GM19467 (cell line): ENCODE data around the gene BPGM.

Experiments used
- ATAC-seq: cut with Tn5 transposase; IDR thresholded peaks from one replicate; pipeline ENCODE4 v1.9.1; 2021; ENCODE audit warnings: mild to moderate bottlenecking, moderate library complexity; ENCODE audit not compliant: unreplicated experiment

Gene BPGM

DNA sequence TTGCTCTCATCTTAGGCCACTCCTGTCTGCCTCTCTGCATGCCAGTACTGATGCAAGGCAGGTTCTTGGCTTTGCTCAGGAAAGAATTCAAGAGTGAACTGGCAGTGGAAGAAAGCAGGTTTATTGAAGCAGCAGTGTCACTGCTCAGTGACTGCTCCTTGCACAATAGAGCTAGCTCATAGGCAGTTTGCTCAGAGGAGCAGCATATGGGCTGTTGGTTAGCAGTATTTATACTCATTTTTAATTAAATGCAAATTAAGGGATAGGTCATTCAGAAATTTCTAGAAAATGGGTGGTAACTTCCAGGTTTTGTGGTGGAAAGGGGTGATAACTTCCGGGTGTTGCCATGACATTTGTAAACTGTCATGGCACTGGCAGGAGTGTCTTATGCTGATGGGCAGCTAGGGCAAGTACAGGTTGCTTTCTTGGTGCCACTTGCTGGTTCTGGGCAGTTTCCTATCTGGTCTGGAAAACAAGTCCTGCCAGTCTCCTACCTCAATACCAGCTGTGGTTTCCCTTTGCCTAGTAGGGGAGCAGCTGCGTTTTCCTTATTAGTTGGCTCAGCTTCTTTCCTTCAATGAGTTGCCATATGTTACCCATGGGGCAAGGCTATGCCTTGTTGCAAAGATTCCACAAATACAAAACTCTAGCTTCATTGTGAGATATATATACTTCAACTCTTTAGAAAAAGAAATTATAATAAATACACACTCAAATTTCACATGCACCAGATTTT lies 68.0 kb downstream of the BPGM start:
- no peak for ATAC-seq

DNA sequence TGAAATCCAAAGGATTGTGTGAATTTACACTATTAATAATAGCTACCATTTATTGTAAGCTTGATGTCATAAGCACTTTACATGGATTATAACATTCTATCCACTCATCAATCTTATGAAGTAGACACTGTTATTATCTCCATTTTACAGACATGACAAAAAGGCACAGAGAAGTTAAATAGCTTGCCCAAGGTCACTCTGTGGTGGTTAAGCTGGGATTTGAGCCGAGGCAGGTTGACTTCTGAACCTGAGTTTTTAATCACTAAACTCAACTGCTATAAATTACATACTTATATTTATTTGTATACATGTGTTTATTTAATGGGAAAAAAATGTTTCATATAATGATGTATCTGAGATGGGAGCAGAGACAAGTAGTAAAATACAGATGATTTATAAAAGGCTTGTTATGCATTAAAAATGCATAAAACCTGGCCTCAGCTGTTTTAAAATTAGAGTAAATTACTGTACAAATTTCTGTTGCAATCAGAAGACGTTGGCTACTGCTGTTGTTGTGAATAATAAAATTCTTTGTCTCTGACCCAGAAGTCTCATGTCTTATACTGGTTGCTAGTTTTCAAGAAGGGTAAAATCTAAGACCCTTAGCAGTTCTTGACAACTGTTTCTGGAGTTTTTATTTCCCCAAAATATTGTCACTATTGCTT lies 71.7 kb downstream of the BPGM start:
- ATAC-seq, result no peak

DNA sequence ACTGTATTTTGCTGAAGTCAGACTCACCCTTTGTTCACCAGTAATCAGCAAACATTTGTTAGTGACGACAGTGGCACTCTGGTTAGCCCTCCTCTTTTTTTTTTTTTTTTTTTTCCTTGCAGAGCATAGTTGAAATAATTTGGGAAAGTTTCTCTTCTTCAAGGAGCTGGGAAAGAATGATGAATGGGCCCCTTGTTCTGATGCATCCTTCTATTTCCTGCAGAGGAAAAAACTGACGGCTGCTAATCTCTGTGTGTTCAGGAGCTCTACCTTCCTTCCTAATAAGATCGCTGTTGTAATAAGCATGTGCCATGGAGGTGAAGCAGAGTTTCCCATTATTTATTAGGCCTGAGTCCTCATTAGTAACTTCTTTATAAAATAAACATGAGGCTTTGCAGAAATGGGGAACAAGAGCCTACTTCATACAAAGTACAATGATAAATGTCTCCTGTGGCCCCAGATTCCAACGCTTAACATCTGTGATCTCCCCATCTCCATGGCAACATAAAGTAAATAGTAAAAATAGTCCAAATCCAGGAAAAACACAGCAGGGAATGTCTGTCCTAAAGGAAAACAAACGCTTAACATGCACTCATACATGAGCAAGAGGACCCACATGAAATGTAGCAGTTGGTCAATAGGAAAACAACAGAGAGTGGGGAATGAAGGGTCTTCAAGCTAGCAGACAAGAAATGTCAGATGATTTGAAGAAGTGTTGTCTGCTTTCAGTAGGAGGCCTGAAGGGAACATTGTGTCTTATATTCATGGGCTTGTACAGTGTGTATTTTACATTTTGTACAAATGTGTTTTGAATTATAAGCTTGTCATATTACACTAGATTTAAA lies 73.7 kb downstream of the BPGM start:
- no peak for ATAC-seq

DNA sequence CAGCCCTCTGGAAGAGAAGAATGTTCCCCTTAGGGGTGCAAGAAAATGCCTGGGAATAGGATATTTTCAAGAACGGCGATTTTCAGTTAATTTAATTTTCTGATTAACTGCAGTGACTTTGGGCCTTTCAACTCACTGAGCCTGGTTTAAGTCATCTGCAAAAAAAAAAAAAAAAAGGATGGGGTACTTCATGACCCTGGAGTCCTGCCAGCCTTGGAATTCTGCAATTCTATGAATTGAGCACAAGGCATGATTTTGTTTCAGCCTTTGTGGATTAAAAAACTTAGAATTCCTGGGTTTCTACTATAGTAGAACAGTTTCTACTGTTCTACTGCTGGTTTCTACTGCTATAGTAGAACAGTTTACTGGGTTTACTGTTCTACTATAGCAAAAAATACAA lies 74.5 kb downstream of the BPGM start:
- ATAC-seq, result no peak

DNA sequence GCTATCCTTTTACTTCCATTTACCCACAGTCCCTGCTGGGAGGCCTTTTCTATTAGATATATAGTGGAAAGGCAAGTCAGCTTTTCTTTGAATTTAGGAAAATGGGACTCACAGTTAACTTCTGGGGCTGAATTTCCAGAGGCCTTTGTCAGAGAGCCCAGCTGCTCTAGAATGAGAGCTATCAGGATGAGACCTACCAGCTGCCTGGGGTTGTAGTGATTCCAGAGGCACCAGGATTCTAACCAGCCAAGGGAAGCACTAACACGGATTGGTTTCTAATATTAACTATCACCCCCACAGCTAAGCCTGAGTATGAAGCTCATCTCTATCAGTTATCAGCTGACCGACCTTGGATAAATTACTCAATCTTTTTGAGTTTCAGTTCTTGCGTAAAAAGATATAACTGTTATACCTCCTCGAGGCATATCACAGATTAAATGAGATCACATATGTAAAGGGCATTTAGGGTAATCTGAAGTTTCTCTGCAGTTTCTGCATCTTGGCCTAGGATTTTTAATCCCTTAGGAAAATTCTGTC lies 76.2 kb downstream of the BPGM start:
- no peak for ATAC-seq

DNA sequence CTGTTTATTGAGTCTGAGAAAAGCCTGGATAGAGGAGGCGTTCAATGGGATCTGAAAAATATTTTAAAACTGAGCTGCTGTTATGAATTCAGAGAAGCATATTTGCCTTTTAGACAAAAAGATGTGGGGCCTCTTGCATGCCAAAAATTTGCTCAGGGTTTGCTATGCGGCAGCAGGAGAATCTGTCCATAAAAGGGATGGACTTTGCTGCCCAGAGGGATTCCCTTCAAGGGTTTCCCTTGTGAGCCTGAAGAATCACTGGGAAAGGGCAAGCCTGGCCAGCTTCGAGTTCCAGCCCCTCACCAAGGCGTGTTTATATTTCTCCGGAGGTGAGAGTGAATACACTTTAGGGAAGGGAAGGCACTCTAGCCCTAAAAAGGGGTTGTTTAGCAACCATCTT lies 77.2 kb downstream of the BPGM start:
- ATAC-seq, result no peak

DNA sequence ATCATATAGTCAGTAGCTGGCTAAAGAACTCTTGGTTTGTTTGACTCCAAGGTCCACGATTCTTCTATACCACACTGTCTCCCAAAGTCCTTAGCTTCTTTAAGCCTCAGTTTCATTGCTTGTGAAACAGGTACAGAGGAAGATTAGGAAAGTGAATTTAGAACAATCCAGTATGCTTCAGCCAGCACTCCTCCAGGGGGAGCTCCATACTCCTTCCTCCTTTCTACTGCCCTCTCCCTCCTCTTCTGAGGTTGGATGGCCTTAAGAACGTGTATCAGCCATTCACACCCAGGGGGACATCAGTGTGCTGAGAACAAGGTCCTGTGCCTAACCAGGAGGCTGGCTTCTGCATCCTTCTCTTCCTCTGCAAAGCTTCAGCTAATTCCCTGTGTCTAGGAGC lies 78.0 kb downstream of the BPGM start:
- no peak for ATAC-seq

DNA sequence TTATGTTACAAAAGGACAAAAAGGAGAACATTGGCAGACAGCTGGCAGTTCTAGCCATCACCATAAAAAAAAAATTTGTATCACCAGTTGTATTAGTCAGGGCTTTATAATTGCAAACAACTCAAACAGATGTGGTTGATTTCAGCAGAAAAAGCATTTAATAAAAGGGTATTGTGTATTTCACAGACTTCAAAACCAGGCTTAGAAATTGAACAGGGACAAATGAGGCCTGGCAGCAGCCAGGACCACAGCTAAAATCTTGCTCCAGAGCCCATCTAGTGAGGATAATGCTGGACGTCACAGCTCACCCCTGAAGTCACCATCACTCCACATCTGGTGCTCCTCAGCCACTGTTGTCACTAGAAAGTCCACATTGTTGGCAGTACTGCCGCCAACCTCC lies 79.9 kb downstream of the BPGM start:
- ATAC-seq, result no peak

DNA sequence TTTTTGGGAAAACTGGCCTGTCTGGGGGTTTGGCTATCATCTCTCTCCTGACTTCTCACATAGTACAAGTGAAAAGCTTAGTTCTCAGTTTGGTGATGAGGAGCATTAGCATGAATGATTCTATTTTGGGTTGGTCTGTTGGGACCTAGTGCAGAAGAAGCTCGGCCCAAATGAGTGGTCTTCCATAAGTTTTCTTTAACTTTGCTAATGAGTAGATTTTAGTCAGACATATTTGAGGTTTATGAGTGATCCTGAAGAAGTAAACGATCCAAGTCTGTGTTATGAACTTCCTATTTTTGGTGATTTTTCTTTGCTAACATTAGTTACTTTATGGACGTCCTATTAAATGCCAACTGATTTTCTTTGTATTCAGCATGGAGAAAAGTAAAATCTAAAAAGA lies 81.1 kb downstream of the BPGM start:
- no peak for ATAC-seq
